GM19438 (cell line): ENCODE data around the gene WFDC10A.
"Not testable (repeated sequence)": the region's sequence is repeated elsewhere in the genome, so short reads cannot be mapped to it uniquely, and the experiment has no call there.

Experiments used
- ATAC-seq: cut with Tn5 transposase; IDR thresholded peaks from one replicate; pipeline ENCODE4 v1.9.1; 2021; ENCODE audit warnings: low read depth; ENCODE audit not compliant: unreplicated experiment

WFDC10A gene

DNA sequence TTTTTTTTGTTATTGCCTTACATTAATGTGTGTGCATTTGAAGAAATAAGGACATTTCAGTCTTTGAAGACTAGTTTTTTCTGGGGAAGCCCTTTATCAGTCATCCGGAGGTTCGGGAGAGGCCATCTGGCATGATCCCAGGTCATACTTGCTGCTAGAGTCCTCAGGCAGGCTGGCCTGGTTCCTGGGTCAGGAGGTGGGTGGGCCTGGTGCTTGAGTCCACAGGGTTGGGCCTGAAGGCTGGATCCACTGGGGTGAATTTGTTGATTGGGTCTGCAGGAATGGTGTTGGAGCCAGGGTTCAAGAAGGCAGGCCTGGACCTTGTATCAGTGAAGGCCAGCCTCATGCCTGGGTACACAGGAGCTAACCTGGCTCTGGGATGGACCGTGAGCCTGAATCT lies 17.3 kb downstream of the WFDC10A start:
- ATAC-seq, result no peak

DNA sequence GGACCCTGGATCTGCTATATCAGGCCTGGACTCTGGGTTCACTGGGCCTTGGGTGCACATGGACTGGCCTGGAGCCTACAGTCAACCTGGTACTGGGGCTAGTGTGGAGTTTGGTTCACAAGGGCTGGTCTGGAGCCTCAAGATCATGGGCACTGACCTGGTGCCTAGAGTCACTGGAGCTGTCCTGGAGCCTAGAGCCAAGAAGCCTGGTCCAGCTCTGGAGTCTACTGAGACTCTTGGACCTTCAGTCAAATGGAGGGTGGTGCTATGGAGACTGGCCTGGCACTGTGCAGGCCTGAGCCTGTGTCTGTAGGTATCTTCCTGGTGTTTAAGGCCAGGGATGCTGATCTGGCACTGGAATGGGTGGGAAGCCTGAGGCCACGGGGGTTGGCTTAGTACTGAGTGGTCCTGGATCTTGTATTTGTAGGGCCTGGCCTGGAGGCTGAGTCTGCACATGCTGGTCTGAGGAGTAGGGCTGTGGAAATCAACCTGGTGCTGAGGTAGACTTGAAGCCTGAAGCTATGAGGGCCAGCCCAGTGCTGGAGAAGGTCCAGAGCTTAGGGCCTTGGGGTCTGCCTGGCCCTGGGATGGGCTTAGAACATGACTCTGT lies 18.0 kb downstream of the WFDC10A start:
- no peak for ATAC-seq

DNA sequence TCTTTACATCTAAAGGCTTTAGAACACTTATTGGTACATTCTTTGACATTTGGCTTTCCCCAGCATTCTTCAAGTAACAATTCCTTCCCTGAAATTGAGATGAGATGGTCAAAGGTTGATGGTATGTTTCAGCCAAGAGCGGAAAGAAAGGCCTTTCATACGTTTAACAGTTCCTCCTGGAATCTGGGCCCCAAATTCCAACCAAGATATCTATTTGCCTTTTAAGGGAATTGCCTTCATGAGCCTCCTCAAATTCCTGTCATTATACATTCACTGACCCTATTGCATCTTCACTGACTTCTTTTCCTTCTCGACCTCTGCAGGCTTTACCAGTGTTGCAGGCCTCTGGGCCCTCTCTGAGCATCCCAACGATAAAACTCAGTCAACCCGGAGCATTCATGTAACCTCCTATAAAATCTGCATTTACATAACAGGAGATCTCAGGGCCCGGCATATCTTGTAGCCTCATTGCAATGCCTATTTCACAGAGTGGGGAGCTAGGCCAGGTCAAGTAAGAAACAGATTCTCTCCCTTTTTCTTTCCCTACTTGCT lies 19.8 kb downstream of the WFDC10A start:
- no peak for ATAC-seq

DNA sequence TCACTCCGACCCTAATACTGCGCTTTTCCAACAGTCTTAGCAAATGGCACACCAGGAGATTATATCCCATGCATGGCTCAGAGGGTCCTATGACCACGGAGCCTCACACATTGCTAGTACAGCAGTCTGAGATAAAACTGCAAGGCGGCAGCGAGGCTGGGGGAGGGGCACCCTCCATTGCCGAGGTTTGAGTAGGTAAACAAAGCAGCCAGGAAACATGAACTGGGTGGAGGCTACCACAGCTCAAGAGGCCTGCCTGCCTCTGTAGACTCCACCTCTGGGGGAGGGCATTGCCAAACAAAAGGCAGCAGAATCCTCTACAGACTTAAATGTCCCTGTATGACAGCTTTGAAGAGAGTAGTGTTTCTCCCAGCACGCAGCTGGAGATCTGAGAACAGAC lies 22.2 kb downstream of the WFDC10A start:
- ATAC-seq, result not testable (repeated sequence)

DNA sequence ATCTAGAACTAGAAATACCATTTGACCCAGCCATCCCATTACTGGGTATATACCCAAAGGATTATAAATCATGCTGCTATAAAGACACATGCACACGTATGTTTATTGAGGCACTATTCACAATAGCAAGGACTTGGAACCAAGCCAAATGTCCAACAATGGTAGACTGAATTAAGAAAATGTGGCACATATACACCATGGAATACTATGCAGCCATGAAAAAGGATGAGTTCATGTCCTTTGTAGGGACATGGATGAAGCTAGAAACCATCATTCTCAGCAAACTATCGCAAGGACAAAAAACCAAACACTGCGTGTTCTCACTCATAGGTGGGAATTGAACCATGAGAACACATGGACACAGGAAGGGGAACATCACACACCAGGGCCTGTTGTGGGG lies 27.5 kb downstream of the WFDC10A start:
- not testable (repeated sequence) for ATAC-seq

DNA sequence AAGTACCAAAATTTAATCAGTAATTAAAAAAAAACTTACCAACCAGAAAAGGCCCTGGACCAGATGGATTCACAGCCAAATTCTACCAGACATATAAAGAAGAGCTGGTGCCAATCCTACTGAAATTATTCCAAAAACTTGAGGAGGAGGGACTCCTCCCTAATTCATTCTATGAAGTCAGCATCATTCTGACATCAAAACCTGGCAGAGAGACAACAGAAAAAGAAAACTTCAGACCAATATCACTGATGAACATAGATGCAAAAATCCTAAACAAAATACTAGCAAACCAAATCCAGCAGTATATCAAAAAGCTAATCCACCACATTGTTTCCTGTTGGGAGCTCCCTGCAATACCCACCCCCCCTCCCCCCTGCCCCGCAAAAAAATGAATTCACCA lies 40.6 kb downstream of the WFDC10A start, which contains the start of gene WFDC11:
Gene WFDC11, minus strand, starts transcription at position 101 of the 400 bp plus-strand sequence. CDS start 19,639 bp downstream, outside the sequence.
- no peak for ATAC-seq

DNA sequence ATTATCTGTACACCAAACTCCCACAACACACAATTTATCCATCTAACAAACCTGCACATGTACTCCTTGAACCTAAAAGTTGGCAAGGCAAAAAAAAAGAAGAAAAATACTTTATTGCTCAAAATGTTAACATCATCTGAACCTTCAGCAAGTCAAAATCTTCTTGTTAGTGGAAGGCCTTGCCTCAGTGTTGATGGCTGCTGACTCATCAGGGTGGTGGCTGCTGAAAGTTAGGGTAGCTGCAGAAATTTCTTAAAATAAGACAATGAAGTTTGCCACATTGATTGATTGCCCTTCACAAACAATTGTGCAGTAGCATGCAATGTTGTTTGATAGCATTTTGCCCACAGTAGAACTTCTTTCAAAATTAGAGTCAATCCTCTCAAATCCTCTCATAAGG lies 43.2 kb downstream of the WFDC10A start:
- no peak for ATAC-seq

DNA sequence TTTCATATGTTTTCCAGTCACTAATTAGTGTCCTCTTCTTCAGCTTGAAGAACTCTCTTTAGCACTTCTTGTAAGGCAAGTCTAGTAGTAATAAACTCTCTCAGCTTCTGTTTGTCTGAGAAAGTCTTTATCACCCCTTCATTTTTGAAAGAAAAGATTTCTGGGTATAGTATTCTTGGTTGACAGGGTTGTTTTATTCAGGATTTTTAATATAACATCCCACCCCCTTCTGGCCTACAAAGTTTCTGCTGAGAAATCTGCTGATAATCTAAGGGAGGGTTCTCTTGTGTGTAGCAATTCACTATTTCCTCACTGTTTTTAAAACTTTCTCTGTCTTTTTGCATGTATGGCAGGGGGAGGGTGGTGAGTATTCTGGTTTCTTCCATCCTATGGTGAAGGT lies 50.1 kb downstream of the WFDC10A start:
- no peak for ATAC-seq
